Keratinocyte (primary cell): ENCODE measurements around the gene PLXDC2.

Experiments used
- CTCF ChIP-seq, 3 experiments: IDR thresholded peaks in 1 of 3; conservative IDR thresholded peaks in 1 of 3; optimal IDR thresholded peaks in 1 of 3; 2 replicates in 2 of 3; 3 replicates in 1 of 3; pipeline versions ENCODE3 to v1.5.1; 2011; ENCODE audit warnings: low read length in 3 of 3, mild to moderate bottlenecking in 3 of 3, moderate library complexity in 2 of 3, control low read depth in 1 of 3, inconsistent platforms in 1 of 3; ENCODE audit not compliant: insufficient read depth in 2 of 3; ENCODE audit errors: extremely low read depth in 1 of 3
- EZH2 ChIP-seq: IDR thresholded peaks from one replicate; pipeline ENCODE4 v1.6.1; 2012; ENCODE audit warnings: inconsistent platforms, mild to moderate bottlenecking, low read length, moderate library complexity

- TF ChIP-seq CTCF (optimal IDR thresholded peaks at IDR 0.05 in 1 of 3, IDR thresholded peaks at IDR 0.05 in 1 of 3, conservative IDR thresholded peaks at IDR 0.05 in 1 of 3; ENCODE audit: extremely low read depth in 1 of 3, insufficient read depth in 2 of 3, low read length in 3 of 3): no peak
- no peak for TF ChIP-seq EZH2
Measured at GRCh38 chr10:20034732-20035131, 218.5 kb downstream of the PLXDC2 start.
